Measurements from ENCODE around the gene BAHD1.

The BAHD1 gene

DNA sequence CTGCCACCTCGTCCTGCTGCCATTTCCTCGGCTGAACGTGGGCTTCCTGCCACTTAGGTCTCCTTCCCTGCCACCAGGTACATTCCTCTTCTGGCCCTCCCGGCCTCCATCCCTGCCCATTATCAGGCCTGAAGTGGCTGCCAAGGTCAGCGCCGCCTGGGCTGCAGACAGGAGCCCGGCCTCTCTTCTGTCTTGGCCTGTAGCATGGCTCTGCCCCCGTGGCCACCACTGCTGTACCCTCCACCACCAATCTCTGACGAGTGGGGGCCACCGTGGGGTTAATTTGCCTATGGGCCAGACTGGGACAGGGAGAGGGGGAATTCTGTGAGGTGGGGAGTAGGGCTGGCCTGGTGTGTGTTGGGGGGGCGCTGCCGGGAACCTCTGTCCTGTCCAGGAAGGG is 2.0 kb upstream of the BAHD1 start:
- peak overlapping the region; percentile 85 for H2AFZ ChIP-seq (ENCODE audit: low read length)
- H3K9me3 ChIP-seq (replicated peaks in 1 of 2; ENCODE audit: control insufficient read depth in 2 of 2, insufficient read depth in 1 of 2, low read depth in 1 of 2, low read length in 2 of 2), result no peaks in the 10 kb centered on the region
- no peak overlapping the region for H2BK12ac ChIP-seq (ENCODE audit: low read length)
- no CpG with 5 or more reads among the region's 12 CpGs for WGBS, 2 donors (ENCODE audit: extremely low coverage in 2 of 2, insufficient read length in 2 of 2, insufficient replicate concordance in 1 of 2)
- no peak overlapping the region for H3K9ac ChIP-seq (ENCODE audit: low read depth, low read length, poor library complexity)
- H3K14ac ChIP-seq (ENCODE audit: low read length), result no peak overlapping the region
- peak overlapping the region; percentile 27 for H2BK5ac ChIP-seq (ENCODE audit: low read length)
- no peak overlapping the region for H4K8ac ChIP-seq (ENCODE audit: low read depth, low read length)
- no peaks in the 10 kb centered on the region for H3K36me3 ChIP-seq (replicated peaks in 1 of 2; ENCODE audit: control insufficient read depth in 2 of 2, insufficient read depth in 2 of 2, low read length in 2 of 2)
- H2BK120ac ChIP-seq (ENCODE audit: low read depth, low read length), result no peak overlapping the region
- H2BK15ac ChIP-seq (ENCODE audit: low read length), result peak overlapping the region; percentile 91
- H3K4me3 ChIP-seq (ENCODE audit: low read length in 2 of 2), result no peak overlapping the region
- no peak overlapping the region for H3K4ac ChIP-seq (ENCODE audit: low read length)
- no peak for DNase-seq (ENCODE audit: low spot score)
- peak overlapping the region; percentile 91 for H2AK5ac ChIP-seq (ENCODE audit: low read depth, low read length)
- H3K27me3 ChIP-seq (ENCODE audit: control insufficient read depth in 3 of 3, insufficient read depth in 3 of 3, low read depth in 1 of 3, low read length in 3 of 3), result peaks cover 3 to 60% (median 51%) of the 10 kb centered on the region in 3 experiments
- H3K23ac ChIP-seq (ENCODE audit: low read depth, low read length, poor library complexity), result peak overlapping the region; percentile 50
- peaks cover 37 to 51% of the 10 kb centered on the region in 2 donors for H3K4me1 ChIP-seq (ENCODE audit: control insufficient read depth in 2 of 2, insufficient read depth in 1 of 2, low read depth in 1 of 2, low read length in 2 of 2)
- H3K18ac ChIP-seq (ENCODE audit: low read length), result peak overlapping the region; percentile 73
- no peak overlapping the region for H4K91ac ChIP-seq (ENCODE audit: low read depth, low read length, poor library complexity)
- peaks cover 12% of the 10 kb centered on the region for H3K79me1 ChIP-seq (ENCODE audit: low read depth, low read length)
- no peak overlapping the region for H3K4me2 ChIP-seq (ENCODE audit: insufficient read depth, low read length, poor library complexity, severe bottlenecking)
- no peak overlapping the region for H3K27ac ChIP-seq (replicated peaks; ENCODE audit: low read length)

DNA sequence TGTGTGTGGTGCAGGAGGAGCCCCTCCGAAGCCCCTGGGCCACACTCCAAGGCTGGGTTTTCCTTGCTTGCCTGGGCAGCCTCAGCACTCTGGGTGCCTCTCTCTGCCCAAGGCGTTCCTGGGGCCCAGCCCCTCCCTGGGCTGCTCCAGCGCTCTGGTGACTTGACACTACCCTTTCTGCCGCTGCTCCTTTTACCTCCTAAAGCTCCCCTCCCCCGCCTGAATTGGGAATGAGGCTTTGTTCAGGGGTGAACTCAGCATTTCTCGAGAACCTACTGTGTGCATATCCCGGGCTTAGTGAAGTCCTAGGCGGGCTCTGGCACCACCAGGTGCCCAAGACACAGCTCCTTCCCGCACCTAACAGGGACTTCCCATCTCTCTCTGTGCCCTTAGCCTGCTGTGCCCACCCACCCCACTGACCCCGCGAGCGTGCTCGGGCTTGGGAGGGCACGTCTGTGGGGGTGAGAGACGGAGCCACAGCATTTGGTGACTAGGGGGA is 1.2 kb upstream of the BAHD1 start:
- Histone ChIP-seq H2BK120ac (ENCODE audit: low read depth, low read length) (no peak overlapping the region), H3K4ac (ENCODE audit: low read length) (no peak overlapping the region), H4K8ac (ENCODE audit: low read depth, low read length) (no peak overlapping the region), H3K27ac (replicated peaks; ENCODE audit: low read length) (no peak overlapping the region), H3K4me3 (ENCODE audit: low read length in 2 of 2) (peak overlapping the region; percentile 75 to 83), H3K4me2 (ENCODE audit: insufficient read depth, low read length, poor library complexity, severe bottlenecking) (peak overlapping the region; percentile 100), H3K14ac (ENCODE audit: low read length) (peak overlapping the region; percentile 11), H3K23ac (ENCODE audit: low read depth, low read length, poor library complexity) (peak overlapping the region; percentile 37), H4K91ac (ENCODE audit: low read depth, low read length, poor library complexity) (no peak overlapping the region), H3K18ac (ENCODE audit: low read length) (peak overlapping the region; percentile 80), H2AFZ (ENCODE audit: low read length) (peak overlapping the region; percentile 85), H2BK12ac (ENCODE audit: low read length) (no peak overlapping the region), H2BK5ac (ENCODE audit: low read length) (no peak overlapping the region), H3K9ac (ENCODE audit: low read depth, low read length, poor library complexity) (no peak overlapping the region), H3K9me3 (replicated peaks in 1 of 2; ENCODE audit: control insufficient read depth in 2 of 2, insufficient read depth in 1 of 2, low read depth in 1 of 2, low read length in 2 of 2) (no peaks in the 10 kb centered on the region), H3K27me3 (ENCODE audit: control insufficient read depth in 3 of 3, insufficient read depth in 3 of 3, low read depth in 1 of 3, low read length in 3 of 3) (peaks cover 3 to 56% (median 48%) of the 10 kb centered on the region in 3 experiments), H2BK15ac (ENCODE audit: low read length) (peak overlapping the region; percentile 91), H2AK5ac (ENCODE audit: low read depth, low read length) (peak overlapping the region; percentile 91), H3K79me1 (ENCODE audit: low read depth, low read length) (peaks cover 12% of the 10 kb centered on the region), H3K4me1 (ENCODE audit: control insufficient read depth in 2 of 2, insufficient read depth in 1 of 2, low read depth in 1 of 2, low read length in 2 of 2) (peaks cover 41 to 58% of the 10 kb centered on the region in 2 donors), H3K36me3 (replicated peaks in 1 of 2; ENCODE audit: control insufficient read depth in 2 of 2, insufficient read depth in 2 of 2, low read length in 2 of 2) (no peaks in the 10 kb centered on the region)
- whole genome bisulfite sequencing, 2 donors (ENCODE audit: extremely low coverage in 2 of 2, insufficient read length in 2 of 2, insufficient replicate concordance in 1 of 2), result no CpG with 5 or more reads among the region's 15 CpGs
- no peak for DNase-seq (ENCODE audit: low spot score)

DNA sequence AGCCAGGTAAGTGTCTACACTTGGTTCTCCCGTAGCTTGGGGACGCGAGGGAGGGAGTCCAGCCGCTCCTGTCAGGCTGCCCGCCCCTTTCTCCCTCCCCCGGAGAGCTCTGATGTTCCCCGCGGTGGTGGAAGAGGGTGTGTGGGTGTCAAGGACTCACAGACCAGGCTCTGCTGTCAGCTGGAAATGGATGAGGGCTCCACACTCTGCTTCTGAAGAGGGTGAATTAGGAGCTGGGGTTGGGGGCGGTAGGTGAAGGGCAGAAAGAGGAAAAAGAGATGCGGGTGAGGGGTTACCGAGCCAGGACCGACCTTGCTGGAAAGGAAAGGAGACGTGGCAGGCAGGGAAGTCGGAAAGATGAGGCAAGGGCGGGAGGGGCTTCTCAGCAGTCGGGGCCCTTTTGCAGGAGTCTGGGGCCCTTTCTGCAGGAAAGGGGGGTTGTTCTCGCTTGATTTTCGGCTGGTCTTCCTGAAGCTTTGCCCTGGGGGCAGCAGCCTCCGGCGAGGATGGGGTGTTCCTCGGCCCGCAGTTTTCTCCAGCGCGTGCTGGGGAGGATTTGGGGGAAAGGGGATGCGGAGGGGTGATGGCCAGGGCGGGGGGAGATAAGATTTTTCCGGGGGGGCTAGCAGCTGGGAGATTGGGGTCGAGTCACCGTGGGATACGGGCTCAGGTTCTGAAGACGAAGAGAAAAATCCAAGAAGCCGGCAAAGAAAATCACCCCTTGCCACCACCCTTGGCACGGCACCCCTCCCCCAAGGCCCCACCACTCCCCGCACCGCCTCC is 602 bp upstream of the BAHD1 start:
- Histone ChIP-seq H2BK120ac (ENCODE audit: low read depth, low read length) (no peak overlapping the region), H3K23ac (ENCODE audit: low read depth, low read length, poor library complexity) (peak overlapping the region; percentile 37), H3K9ac (ENCODE audit: low read depth, low read length, poor library complexity) (no peak overlapping the region), H3K4ac (ENCODE audit: low read length) (no peak overlapping the region), H4K91ac (ENCODE audit: low read depth, low read length, poor library complexity) (peak overlapping the region; percentile 19), H3K27ac (replicated peaks; ENCODE audit: low read length) (no peak overlapping the region), H2BK15ac (ENCODE audit: low read length) (peak overlapping the region; percentile 63), H3K79me1 (ENCODE audit: low read depth, low read length) (peaks cover 12% of the 10 kb centered on the region), H2BK5ac (ENCODE audit: low read length) (no peak overlapping the region), H3K4me3 (ENCODE audit: low read length in 2 of 2) (peak overlapping the region; percentile 75 to 83), H3K9me3 (replicated peaks in 1 of 2; ENCODE audit: control insufficient read depth in 2 of 2, insufficient read depth in 1 of 2, low read depth in 1 of 2, low read length in 2 of 2) (no peaks in the 10 kb centered on the region), H3K27me3 (ENCODE audit: control insufficient read depth in 3 of 3, insufficient read depth in 3 of 3, low read depth in 1 of 3, low read length in 3 of 3) (peaks cover 3 to 49% (median 42%) of the 10 kb centered on the region in 3 experiments), H3K4me1 (ENCODE audit: control insufficient read depth in 2 of 2, insufficient read depth in 1 of 2, low read depth in 1 of 2, low read length in 2 of 2) (peaks cover 43 to 63% of the 10 kb centered on the region in 2 donors), H3K18ac (ENCODE audit: low read length) (peak overlapping the region; percentile 80), H2AFZ (ENCODE audit: low read length) (peak overlapping the region; percentile 85), H4K8ac (ENCODE audit: low read depth, low read length) (no peak overlapping the region), H3K4me2 (ENCODE audit: insufficient read depth, low read length, poor library complexity, severe bottlenecking) (peak overlapping the region; percentile 100), H2AK5ac (ENCODE audit: low read depth, low read length) (peak overlapping the region; percentile 82), H3K14ac (ENCODE audit: low read length) (peak overlapping the region; percentile 11), H2BK12ac (ENCODE audit: low read length) (no peak overlapping the region), H3K36me3 (replicated peaks in 1 of 2; ENCODE audit: control insufficient read depth in 2 of 2, insufficient read depth in 2 of 2, low read length in 2 of 2) (no peaks in the 10 kb centered on the region)
- no peak for DNase-seq (ENCODE audit: low spot score)
- WGBS, 2 donors (ENCODE audit: extremely low coverage in 2 of 2, insufficient read length in 2 of 2, insufficient replicate concordance in 1 of 2), result no CpG with 5 or more reads among the region's 35 CpGs
